ENCODE measurements around the gene AGAP3.
"Not testable (repeated sequence)": the region's sequence is repeated elsewhere in the genome, so short reads cannot be mapped to it uniquely, and the experiment has no call there.

The AGAP3 gene
- 41.8 reads per million, percentile 64 among the genes with 10 or more reads in this experiment for total RNA-seq

GRCh38 chr7:151085691-151086620 is at the start of gene AGAP3:
Gene AGAP3 (plus strand): TSS chr7:151086475. CDS start chr7:151086742, 267 bp downstream.
- peak; percentile 57 for DNase-seq

GRCh38 chr7:151038951-151039849 is 47.1 kb upstream of the AGAP3 start:
- peak; percentile 23 for DNase-seq

GRCh38 chr7:151039850-151040548 is 46.3 kb upstream of the AGAP3 start:
- DNase-seq, result no peak

GRCh38 chr7:151040616-151041375 is 45.5 kb upstream of the AGAP3 start:
- no peak for DNase-seq

- DNase-seq, result not testable (repeated sequence)
Measured at GRCh38 chr7:151043449-151043848, 42.8 kb upstream of the AGAP3 start.

GRCh38 chr7:151043959-151044358 is 42.3 kb upstream of the AGAP3 start:
- DNase-seq, result no peak

- no peak for DNase-seq
Measured at GRCh38 chr7:151045262-151045661, 41.0 kb upstream of the AGAP3 start.

DNA sequence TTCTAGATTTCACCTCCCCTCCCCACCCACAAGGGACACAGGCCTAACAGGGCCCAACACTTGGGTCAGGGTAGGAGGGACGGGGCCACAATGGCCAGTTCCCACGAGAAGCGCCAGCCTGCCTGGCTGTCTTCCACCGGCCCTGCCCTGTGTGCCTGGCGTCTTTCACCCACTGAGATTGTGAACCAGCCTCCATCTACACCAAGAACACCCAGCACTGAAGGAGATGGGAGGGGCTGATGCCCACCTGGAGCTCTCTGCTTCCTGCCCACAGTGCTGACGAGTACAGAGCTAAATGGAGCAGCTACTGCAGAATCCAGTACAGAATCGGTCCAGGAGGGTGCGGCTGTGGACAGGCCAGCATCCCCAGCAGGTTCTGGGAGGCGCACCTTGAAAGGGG is 40.3 kb upstream of the AGAP3 start:
- DNase-seq, result no peak

GRCh38 chr7:151046603-151047573 is 39.4 kb upstream of the AGAP3 start:
- no peak for DNase-seq

DNA sequence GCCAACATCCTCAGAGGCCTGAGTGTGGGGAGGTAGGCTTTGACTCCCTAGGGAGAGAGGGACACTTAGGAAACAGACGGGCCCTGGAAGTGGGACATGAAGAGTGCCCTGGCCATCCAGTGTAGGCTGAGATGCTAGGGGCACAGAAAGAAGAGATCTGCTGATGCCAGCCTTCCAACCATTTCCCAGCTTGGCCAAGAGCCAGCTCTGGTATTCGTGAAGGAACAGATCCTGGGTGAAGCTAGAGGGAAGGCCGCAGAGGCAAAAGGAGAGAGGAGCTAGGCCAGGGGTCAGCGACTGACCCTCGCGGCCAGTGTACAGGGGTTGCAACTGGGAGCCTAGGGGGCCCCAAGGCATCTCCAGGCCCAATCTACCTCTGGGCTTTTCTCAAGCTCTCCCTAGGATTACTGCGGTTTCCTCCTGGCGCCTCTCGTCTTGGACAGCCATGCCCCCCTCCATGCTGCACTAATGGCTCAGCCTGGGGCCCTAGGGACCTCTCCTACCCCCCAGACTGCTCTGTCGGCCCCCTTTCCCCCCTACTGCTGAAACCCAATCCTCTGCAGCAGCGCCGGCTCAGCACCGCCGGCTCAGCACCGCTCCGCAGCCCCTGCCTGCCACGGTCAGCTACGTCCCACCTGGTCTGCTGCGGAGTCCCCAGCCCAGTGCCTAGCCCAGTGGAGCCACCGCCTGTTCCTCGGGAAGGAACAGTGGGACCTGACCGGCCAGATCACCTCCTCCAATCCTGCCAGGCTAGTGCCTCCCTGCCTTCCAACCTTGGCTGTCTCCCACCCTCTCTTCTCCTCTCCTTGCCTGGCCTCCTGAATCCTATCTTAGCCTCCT is 38.1 kb upstream of the AGAP3 start, which contains the start of gene ASIC3:
Gene ASIC3 (plus strand): TSS at position 556 of the 840 bp plus-strand sequence. CDS start 355 bp downstream, outside the sequence.
- DNase-seq, result no peak

DNA sequence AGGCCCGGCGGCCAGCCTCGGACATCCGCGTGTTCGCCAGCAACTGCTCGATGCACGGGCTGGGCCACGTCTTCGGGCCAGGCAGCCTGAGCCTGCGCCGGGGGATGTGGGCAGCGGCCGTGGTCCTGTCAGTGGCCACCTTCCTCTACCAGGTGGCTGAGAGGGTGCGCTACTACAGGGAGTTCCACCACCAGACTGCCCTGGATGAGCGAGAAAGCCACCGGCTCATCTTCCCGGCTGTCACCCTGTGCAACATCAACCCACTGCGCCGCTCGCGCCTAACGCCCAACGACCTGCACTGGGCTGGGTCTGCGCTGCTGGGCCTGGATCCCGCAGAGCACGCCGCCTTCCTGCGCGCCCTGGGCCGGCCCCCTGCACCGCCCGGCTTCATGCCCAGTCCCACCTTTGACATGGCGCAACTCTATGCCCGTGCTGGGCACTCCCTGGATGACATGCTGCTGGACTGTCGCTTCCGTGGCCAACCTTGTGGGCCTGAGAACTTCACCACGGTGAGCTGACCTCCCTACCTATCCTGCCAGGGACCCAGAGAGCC is 37.3 kb upstream of the AGAP3 start:
- DNase-seq, result no peak

GRCh38 chr7:151051108-151051507 is 35.2 kb upstream of the AGAP3 start:
- DNase-seq, result peak; percentile 39

DNA sequence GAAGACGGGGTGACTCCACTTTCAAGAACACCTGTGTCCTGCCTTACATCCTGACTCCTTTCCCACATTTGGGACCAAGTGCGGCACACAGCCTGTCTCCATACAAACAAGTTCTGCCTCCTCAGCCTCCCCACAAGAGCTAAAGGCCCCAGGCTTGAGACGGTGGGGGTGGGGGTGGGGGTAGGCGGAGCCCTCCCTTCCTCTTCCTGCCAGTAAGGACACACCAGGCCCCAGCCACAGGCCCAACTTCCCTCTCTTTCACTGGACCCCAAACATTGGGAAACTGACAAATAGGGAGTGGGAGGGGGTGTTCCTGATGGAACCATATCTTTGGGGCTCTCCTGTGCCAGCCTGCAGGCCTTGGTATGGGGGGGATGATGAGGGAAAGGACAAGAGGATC is 33.2 kb upstream of the AGAP3 start:
- no peak for DNase-seq

GRCh38 chr7:151053751-151054150 is 32.5 kb upstream of the AGAP3 start:
- DNase-seq, result no peak

DNA sequence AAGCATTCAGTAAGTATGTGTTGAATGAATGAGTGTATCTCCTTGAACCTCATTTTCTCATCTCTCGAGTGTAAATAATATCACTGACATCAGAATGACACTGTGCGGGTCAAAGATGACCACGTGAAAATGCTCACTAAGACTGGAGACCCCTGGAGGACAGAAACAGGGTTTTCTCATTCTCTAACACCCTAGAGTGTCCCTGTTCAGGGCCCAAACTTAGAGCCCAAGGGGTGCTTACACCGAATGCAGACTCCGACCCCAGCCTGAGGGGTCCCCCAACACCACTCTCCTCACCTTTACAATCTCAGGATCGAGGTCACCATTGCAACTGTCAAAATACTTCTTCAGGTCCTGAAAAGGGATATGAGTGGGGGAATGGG is 30.0 kb upstream of the AGAP3 start:
- no peak for DNase-seq

- DNase-seq, result no peak
Measured at GRCh38 chr7:151056666-151057505, 29.4 kb upstream of the AGAP3 start.

DNA sequence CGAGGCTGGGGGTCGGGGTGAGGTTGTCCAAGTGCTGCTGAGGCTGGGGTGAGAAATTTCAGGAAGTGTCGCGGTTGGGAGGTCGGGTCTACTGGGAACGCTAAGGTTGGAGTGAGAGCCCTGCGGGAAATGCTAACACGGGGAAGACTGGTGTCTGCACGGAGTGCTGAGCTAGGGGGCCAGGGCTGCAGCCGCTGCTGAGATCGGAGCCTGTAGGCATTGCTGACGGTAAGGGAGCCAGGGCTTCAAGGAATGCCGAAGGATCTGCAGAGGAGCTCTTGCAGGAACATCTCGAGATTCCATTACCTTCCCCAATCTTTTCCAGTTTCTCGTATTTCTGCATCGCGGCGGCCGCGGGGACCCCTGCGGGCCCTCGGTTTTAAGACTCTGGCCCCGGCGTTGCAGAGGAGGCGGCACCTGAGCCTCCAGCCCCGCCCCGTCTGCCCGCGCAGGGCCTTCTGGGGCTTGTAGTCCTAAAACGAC is 28.7 kb upstream of the AGAP3 start, which contains the start of gene CDK5:
Gene CDK5 (minus strand): TSS at position 392 of the 483 bp plus-strand sequence. CDS start 49 bp downstream, at position 343.
- no peak for DNase-seq
